PC-9 (cell line): ENCODE results near the gene FAM83C. TPM values are rescaled to one million over a fixed set of nuclear protein-coding genes. Genes with fewer than 3 reads are reported as not detected.
A peak's percentile ranks its signal among the peaks of the same experiment; 100 is the strongest.

Experiments
- BruUV-seq: library from RNA; stranded (reverse); fragments of 400-500 nt; replicated peaks from 2 replicates; lab custom pipeline; 2021; lab: Mats Ljungman, UMichigan
- CTCF ChIA-PET: fragments of 300-600 bp; sonication (Branson Sonifier 250); formaldehyde crosslinking; loops from one replicate; lab custom pipeline; 2022; ENCODE audit warnings: antibody characterized with exemption; lab: Charles Lee
- POLR2A ChIA-PET: fragments of 300-600 bp; sonication (Branson Sonifier 250); formaldehyde crosslinking; loops from one replicate; lab custom pipeline; 2022; ENCODE audit warnings: antibody characterized with exemption; ENCODE audit not compliant: unreplicated experiment; lab: Charles Lee
- DNase-seq, 2 experiments: peaks; one replicate each; pipeline versions ENCODE4 v3.0.0 to v3.0.0-alpha.2; 2015 to 2022; ENCODE audit warnings: mixed read lengths in 1 of 2
- H2AFZ ChIP-seq: fragments of 200-600 bp; sonication (generic); 2 replicates; pipeline ENCODE4 v1.8.1; 2017; ENCODE audit warnings: antibody characterized with exemption
- H3F3A ChIP-seq: fragments of 200-600 bp; sonication (generic); 2 replicates; pipeline ENCODE4 v1.8.1; 2017; ENCODE audit warnings: antibody characterized with exemption, mild to moderate bottlenecking, low read depth; ENCODE audit not compliant: insufficient read depth
- H3K27ac ChIP-seq: fragments of 200-600 bp; sonication (generic); 2 replicates; pipeline ENCODE4 v1.6.1; 2016; ENCODE audit warnings: mixed run types
- H3K27me3 ChIP-seq: fragments of 200-600 bp; sonication (generic); 2 replicates; pipeline ENCODE4 v1.6.1; 2016; ENCODE audit warnings: low read depth, mixed run types; ENCODE audit not compliant: insufficient read depth
- H3K36me3 ChIP-seq: fragments of 200-600 bp; sonication (generic); 2 replicates; pipeline ENCODE4 v1.6.1; 2016; ENCODE audit warnings: low read depth, mixed run types
- H3K4me1 ChIP-seq: fragments of 200-600 bp; sonication (generic); replicated peaks from 2 replicates; pipeline ENCODE4 v1.6.1; 2016; ENCODE audit warnings: mixed run types; ENCODE audit not compliant: insufficient read depth
- H3K4me2 ChIP-seq: fragments of 200-600 bp; sonication (generic); 2 replicates; pipeline ENCODE4 v1.6.1; 2017; ENCODE audit warnings: mixed run types
- H3K4me3 ChIP-seq: fragments of 200-600 bp; sonication (generic); 2 replicates; pipeline ENCODE4 v1.6.1; 2016; ENCODE audit warnings: mixed run types
- H3K79me2 ChIP-seq: fragments of 200-600 bp; sonication (generic); 2 replicates; pipeline ENCODE4 v1.6.1; 2017; ENCODE audit warnings: low read depth, mixed run types
- H3K9me2 ChIP-seq: fragments of 200-600 bp; sonication (generic); 2 replicates; pipeline ENCODE4 v1.8.1; 2017; ENCODE audit warnings: mild to moderate bottlenecking; ENCODE audit not compliant: insufficient read depth
- H3K9me3 ChIP-seq: fragments of 200-600 bp; sonication (generic); 2 replicates; pipeline ENCODE4 v1.8.1; 2016; ENCODE audit warnings: low read depth; ENCODE audit not compliant: insufficient read depth
- H4K20me1 ChIP-seq: fragments of 200-600 bp; sonication (generic); 2 replicates; pipeline ENCODE4 v1.8.1; 2017; ENCODE audit not compliant: insufficient read depth
- EZH2 ChIP-seq: fragments of 200-600 bp; sonication (generic); IDR thresholded peaks from 2 replicates; pipeline ENCODE4 v1.8.0; 2017; ENCODE audit warnings: antibody characterized with exemption, low read depth
- intact Hi-C: fragments of 100-400 bp; cut with micrococcal nuclease; formaldehyde crosslinking; loops from one replicate; pipeline ENCODE4 v1.10.0; 2022; ENCODE audit not compliant: unreplicated experiment
- total RNA-seq: library from RNA; stranded (reverse); gene quantifications from 2 replicates; pipeline ENCODE4 v1.2.3, GENCODE V29; 2021
- TF ChIP-seq, protein P1 (sequence below): fragments of 200-600 bp; sonication (generic); conservative IDR thresholded peaks from 2 replicates; pipeline ENCODE4 v1.6.1; 2017; ENCODE audit warnings: mixed run types, antibody characterized with exemption, mild to moderate bottlenecking, moderate library complexity

Gene FAM83C
- total RNA-seq, 1 experiment from 2014 or later = not detected

DNA sequence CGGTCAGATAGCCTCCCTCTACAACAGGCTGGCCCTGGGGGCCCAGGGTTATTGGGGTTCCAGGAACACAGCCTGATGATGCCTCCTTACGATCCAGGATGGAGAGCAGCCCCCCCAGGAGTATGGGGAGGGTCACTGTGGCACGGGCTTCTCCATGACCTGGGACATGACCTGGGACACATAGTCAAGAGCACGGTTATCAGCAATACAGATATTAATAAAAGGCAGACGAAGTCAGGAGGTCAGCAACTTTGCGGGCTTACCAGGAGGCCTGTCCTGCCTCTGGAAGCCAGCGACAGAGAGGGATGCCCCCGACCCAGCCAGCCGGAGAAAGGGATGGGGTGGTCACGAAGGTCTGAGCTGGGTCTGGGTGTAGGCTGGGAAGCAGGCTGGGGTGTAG is 15.1 kb downstream of the FAM83C start:
- peaks cover 9% of the 10 kb centered on the region for H3K4me1 ChIP-seq
- DNase-seq = no peak
- TF ChIP-seq, protein P1, sequence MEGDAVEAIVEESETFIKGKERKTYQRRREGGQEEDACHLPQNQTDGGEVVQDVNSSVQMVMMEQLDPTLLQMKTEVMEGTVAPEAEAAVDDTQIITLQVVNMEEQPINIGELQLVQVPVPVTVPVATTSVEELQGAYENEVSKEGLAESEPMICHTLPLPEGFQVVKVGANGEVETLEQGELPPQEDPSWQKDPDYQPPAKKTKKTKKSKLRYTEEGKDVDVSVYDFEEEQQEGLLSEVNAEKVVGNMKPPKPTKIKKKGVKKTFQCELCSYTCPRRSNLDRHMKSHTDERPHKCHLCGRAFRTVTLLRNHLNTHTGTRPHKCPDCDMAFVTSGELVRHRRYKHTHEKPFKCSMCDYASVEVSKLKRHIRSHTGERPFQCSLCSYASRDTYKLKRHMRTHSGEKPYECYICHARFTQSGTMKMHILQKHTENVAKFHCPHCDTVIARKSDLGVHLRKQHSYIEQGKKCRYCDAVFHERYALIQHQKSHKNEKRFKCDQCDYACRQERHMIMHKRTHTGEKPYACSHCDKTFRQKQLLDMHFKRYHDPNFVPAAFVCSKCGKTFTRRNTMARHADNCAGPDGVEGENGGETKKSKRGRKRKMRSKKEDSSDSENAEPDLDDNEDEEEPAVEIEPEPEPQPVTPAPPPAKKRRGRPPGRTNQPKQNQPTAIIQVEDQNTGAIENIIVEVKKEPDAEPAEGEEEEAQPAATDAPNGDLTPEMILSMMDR = no peak
- no peak for TF ChIP-seq EZH2
- ChIA-PET POLR2A (interaction anchor here (0.8 kb wide), 1 partner anchor 25 kb away, joined by 3 read pairs; no protein-coding TSS in a partner anchor), CTCF (interaction anchor here (0.6 to 1.5 kb wide), 2 partner anchors 11 to 132 kb away, joined by 4 read pairs; no protein-coding TSS in a partner anchor)
- peaks cover 32% of the 10 kb centered on the region for H3K79me2 ChIP-seq
- H3K36me3 ChIP-seq = peaks cover 36% of the 10 kb centered on the region
- peaks cover 30% of the 10 kb centered on the region for H4K20me1 ChIP-seq
- BruUV-seq = no TSS peak
- no peaks in the 10 kb centered on the region for H3K9me2 ChIP-seq
- peak overlapping the region; percentile 62; the same call in 1 of the 2 replicates for H2AFZ ChIP-seq
- peaks cover 40% of the 10 kb centered on the region for H3F3A ChIP-seq
- no peaks in the 10 kb centered on the region for H3K27me3 ChIP-seq
- H3K4me3 ChIP-seq = peak overlapping the region; percentile 88
- no peaks in the 10 kb centered on the region for H3K9me3 ChIP-seq
- peak overlapping the region; percentile 96 for H3K4me2 ChIP-seq
- intact Hi-C loops = no loop called here
- H3K27ac ChIP-seq = peak overlapping the region; percentile 71

DNA sequence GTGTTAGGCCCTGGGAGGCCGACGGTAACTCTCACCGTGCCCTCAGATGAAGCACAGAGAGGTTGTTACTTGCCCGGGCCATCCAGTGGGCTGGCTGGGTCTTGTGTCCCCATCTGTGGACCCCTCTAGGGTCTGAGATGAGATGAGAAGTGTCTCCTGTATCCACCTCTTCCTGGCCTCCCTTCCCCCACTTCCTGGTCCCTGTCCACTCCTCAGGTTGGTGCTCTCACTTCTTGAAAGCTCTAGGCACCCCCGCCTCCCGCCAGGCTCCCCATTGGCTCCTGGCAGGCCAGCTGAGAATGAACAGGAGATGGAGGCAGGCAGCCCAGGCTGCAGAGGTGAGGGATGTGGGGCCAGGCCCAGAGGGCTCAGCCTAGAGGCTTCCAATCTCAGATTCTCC is 15.8 kb downstream of the FAM83C start:
- Histone ChIP-seq H3K4me1 (peaks cover 8% of the 10 kb centered on the region), H3K27ac (peak overlapping the region; percentile 71; the same call in 1 of the 2 replicates), H3F3A (peaks cover 33% of the 10 kb centered on the region), H3K9me2 (no peaks in the 10 kb centered on the region), H3K79me2 (peaks cover 25% of the 10 kb centered on the region), H2AFZ (no peak overlapping the region), H3K9me3 (no peaks in the 10 kb centered on the region), H3K36me3 (peaks cover 29% of the 10 kb centered on the region), H3K4me3 (peak overlapping the region; percentile 88; the same call in 1 of the 2 replicates), H3K4me2 (peak overlapping the region; percentile 96), H4K20me1 (peaks cover 22% of the 10 kb centered on the region), H3K27me3 (no peaks in the 10 kb centered on the region)
- no TSS peak for BruUV-seq
- ChIA-PET POLR2A (interaction anchor here (0.6 kb wide), 1 partner anchor 29 kb away, joined by 4 read pairs; no protein-coding TSS in a partner anchor), CTCF (interaction anchor here (0.6 kb wide), 1 partner anchor 130 kb away, joined by 3 read pairs; no protein-coding TSS in a partner anchor)
- DNase-seq = no peak
- TF ChIP-seq EZH2 = no peak
- TF ChIP-seq, protein P1 = no peak
- intact Hi-C loops = no loop called here

DNA sequence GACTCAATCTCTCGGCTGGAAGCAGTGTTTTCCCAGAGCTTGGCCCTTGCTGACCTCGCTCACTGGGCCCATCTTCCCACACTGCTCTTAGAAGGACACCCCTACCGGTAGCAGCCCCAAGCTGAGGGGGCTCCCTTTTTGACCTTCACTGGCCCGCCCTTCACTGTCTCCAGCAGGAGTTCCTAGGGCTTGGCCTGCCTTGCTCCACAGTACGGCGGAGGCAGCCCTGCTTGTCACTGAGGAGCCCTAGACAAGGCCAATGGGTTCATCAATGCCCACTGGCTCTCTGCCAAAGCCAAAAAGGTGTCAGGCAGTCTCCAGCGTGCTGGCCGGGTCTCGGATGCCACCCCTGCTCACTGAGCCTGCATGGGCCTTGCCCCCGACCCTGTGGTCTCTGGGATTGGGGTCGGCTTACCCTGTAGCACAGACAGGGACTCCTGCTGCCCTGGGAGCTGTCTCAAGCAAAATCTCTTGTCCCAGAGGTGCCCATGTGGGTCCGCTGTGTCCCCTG is 16.4 kb downstream of the FAM83C start:
- Histone ChIP-seq H3K27ac (no peak overlapping the region), H4K20me1 (peaks cover 16% of the 10 kb centered on the region), H3K4me3 (no peak overlapping the region), H3K36me3 (peaks cover 27% of the 10 kb centered on the region), H3K4me1 (peaks cover 8% of the 10 kb centered on the region), H3K27me3 (no peaks in the 10 kb centered on the region), H3F3A (peaks cover 27% of the 10 kb centered on the region), H3K4me2 (no peak overlapping the region; the same call in 1 of the 2 replicates), H3K9me3 (no peaks in the 10 kb centered on the region), H3K9me2 (no peaks in the 10 kb centered on the region), H2AFZ (no peak overlapping the region), H3K79me2 (peaks cover 21% of the 10 kb centered on the region)
- intact Hi-C loops = no loop called here
- DNase-seq = no peak
- POLR2A ChIA-PET = no interaction called here
- CTCF ChIA-PET = interaction anchor here (0.6 to 0.7 kb wide), 3 partner anchors 129 to 400 kb away, joined by 3 read pairs; no protein-coding TSS in a partner anchor
- TF ChIP-seq, protein P1 = no peak
- no peak for TF ChIP-seq EZH2
- BruUV-seq = no TSS peak
